ENCODE measurements around the gene CD300LB.
"Not testable (repeated sequence)": the region's sequence is repeated elsewhere in the genome, so short reads cannot be mapped to it uniquely, and the experiment has no call there.

The CD300LB gene

DNA sequence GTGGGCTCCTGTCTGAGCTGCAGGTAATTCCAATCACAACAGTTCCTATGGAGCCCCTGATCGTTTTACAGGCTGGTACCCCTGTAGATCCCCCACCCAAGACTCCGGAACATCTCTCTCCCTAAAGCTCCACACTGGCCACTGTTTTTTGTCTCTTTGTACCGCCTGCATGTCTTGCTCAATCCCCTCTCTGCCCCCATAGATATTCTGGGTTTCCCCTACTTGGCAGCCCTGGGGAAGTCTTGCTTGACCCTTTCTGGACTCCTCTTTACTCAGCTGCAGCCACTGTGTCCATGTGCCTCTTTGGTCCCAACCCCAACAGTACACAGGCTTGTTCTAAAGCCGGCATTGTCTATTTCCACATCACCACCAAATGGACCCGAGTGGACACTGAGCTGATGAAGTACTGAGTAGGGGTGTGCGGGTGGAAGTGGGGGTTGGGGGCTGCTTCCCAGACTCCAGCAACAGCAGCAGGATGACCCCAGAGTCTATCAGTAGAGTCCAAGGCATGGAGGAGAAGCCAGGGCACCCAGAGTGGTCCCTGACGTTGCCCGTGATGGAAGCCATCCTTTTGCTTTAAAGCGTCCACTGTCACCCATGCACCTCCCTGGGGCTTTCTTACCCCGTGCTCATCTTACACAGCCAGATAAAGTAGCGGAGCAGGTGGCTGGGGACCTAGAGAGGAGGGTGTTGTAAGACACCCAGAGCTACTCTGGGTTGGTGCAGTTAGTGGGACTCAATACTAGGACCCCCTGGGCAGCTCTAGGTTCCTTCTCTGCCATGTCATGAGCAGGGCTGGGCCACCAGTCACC lies 6.4 kb downstream of the CD300LB start:
- no peak overlapping the region for H3K9ac ChIP-seq (ENCODE audit: low read length)
- peaks cover 22% of the 10 kb centered on the region for H3K9me3 ChIP-seq (ENCODE audit: control insufficient read depth, low read length)
- peaks cover 22% of the 10 kb centered on the region for H3K27me3 ChIP-seq (replicated peaks; ENCODE audit: control insufficient read depth, insufficient read depth, low read length)
- DNase-seq (ENCODE audit: low read depth) = no peak
- H3K36me3 ChIP-seq (ENCODE audit: control insufficient read depth, insufficient read depth, low read length, severe bottlenecking) = no peaks in the 10 kb centered on the region
- H3K4me3 ChIP-seq (ENCODE audit: low read length) = no peak overlapping the region
- H3K4me1 ChIP-seq (ENCODE audit: control insufficient read depth, insufficient read depth, low read length) = peaks cover 8% of the 10 kb centered on the region

DNA sequence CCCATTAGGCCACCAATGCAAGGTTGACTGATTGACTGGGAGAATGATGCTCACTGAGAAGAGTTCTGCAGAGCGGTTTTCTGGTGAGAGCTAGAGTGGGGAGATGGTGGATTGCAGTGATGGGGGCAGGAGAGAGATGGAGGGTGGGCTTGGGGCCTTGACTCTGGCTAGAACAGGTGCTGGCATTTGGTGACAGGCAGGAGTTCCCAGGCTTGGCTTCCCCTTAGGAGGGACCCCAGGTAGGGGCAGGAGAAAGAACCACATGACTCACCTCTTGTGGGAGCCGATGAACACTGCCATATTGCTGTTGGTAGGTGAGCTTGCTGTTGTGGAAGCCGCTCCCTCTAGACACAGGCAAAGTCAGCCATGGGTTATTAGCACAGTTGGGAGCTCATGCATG lies 8.0 kb downstream of the CD300LB start:
- H3K9ac ChIP-seq (ENCODE audit: low read length) = no peak overlapping the region
- no peaks in the 10 kb centered on the region for H3K36me3 ChIP-seq (ENCODE audit: control insufficient read depth, insufficient read depth, low read length, severe bottlenecking)
- DNase-seq (ENCODE audit: low read depth) = no peak
- peaks cover 8% of the 10 kb centered on the region for H3K4me1 ChIP-seq (ENCODE audit: control insufficient read depth, insufficient read depth, low read length)
- peaks cover 21% of the 10 kb centered on the region for H3K27me3 ChIP-seq (replicated peaks; ENCODE audit: control insufficient read depth, insufficient read depth, low read length)
- H3K9me3 ChIP-seq (ENCODE audit: control insufficient read depth, low read length) = peaks cover 22% of the 10 kb centered on the region
- no peak overlapping the region for H3K4me3 ChIP-seq (ENCODE audit: low read length)

DNA sequence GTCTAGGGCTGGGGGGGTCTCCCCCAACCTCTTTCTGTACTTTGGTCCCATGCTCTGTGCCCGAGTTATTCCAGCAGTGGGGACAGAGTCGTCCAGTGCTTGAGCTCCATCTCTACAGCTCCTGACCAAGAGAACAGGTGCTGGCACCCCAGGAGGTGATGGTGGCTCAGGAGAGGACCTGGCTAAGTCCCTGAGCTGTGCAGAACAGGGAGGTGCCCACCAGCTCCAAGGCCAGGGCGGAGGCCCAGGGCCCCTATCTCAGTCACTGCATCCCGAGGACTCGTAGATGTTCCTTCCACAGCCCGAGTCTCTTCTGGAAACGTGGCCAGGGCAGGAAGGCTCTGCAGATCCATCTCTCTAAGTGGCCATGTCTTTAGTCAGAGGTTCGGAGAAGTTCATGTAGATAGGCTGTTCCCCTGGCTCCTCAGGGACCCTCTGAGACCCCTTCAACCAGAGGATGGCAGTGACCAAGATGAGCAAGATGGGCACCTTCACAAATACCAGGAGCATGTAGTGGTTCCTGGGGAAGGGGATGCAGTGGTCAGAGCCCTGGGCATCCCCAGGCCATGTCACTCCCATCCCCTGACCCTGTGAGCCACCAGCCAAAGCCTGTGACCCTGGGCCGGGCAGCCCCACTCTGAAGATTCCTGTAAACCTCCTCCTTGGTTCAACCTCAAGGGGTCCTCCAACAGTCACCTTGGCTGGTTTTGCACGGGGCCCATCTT lies 8.7 kb downstream of the CD300LB start:
- Histone ChIP-seq H3K4me3 (ENCODE audit: low read length) (no peak overlapping the region), H3K27me3 (replicated peaks; ENCODE audit: control insufficient read depth, insufficient read depth, low read length) (peaks cover 21% of the 10 kb centered on the region), H3K9ac (ENCODE audit: low read length) (no peak overlapping the region), H3K36me3 (ENCODE audit: control insufficient read depth, insufficient read depth, low read length, severe bottlenecking) (no peaks in the 10 kb centered on the region), H3K9me3 (ENCODE audit: control insufficient read depth, low read length) (peaks cover 22% of the 10 kb centered on the region), H3K4me1 (ENCODE audit: control insufficient read depth, insufficient read depth, low read length) (peaks cover 8% of the 10 kb centered on the region)
- no peak for DNase-seq (ENCODE audit: low read depth)

DNA sequence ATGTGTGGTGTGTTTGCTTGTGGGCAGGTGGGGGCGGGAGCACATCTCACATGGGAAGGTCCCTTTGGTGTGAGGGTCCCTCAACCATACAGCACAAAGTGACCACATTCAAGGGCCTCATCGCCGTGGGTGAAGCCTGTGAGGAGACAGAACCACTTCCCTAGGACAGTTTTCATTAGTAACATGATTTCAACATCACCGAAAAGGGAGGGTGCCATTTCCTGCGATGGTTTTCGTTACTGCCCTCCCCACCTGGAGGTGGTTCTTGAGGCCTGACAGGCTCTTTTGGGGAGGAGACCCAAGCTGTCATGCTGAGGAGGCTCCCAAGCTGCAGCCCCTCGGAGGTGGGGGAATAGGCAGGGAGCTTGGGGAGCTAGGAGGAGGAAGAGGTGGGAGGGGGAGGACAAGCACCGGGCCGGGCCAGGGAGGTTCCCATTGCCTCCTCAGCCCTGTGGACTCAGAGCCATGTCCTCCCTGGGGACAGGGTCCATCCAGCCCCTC lies 9.5 kb downstream of the CD300LB start:
- H3K27me3 ChIP-seq (replicated peaks; ENCODE audit: control insufficient read depth, insufficient read depth, low read length) = peaks cover 13% of the 10 kb centered on the region
- DNase-seq (ENCODE audit: low read depth) = no peak

DNA sequence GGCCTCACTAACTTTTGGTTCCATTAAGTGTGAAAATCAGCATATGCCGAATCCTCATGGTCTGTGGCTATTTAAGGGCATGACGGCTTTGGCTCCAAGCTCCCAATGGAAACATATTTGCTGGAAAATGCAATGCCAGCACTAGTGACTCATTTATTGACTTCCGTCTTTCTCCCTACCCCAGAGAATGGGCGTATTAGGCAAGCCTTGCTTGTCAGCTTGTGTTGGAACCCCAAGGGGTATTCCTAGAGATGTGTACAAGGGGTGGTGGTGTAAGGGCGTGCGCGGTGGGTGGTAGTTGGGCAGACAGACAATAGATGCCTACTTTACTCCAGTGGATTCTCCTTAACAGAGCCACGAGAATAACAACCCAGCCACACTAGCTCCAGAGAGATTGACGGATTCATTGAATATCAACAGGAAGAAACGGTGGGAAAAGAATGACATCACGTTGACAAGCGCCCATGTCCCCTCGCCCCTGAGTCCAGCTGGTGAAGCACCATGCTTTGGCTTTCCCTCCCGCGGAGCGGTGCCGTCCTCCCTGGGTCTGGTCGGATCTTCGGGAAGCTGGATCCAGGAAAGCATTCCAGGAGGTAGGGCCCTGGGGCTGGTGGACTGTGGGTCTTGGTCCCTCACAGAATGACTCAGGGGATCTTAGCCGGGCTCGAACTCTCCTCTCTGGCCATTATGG lies 10.3 kb downstream of the CD300LB start:
- no peak for DNase-seq (ENCODE audit: low read depth)
- Histone ChIP-seq H3K4me3 (ENCODE audit: low read length) (no peak overlapping the region), H3K9ac (ENCODE audit: low read length) (no peak overlapping the region), H3K4me1 (ENCODE audit: control insufficient read depth, insufficient read depth, low read length) (peaks cover 8% of the 10 kb centered on the region), H3K36me3 (ENCODE audit: control insufficient read depth, insufficient read depth, low read length, severe bottlenecking) (no peaks in the 10 kb centered on the region), H3K9me3 (ENCODE audit: control insufficient read depth, low read length) (peaks cover 15% of the 10 kb centered on the region), H3K27me3 (replicated peaks; ENCODE audit: control insufficient read depth, insufficient read depth, low read length) (peaks cover 14% of the 10 kb centered on the region)

More for the DNA sequence above, 9.5 kb downstream of the CD300LB start:
- no peak overlapping the region for H3K4me3 ChIP-seq (ENCODE audit: low read length)
- H3K9ac ChIP-seq (ENCODE audit: low read length) = no peak overlapping the region
- peaks cover 8% of the 10 kb centered on the region for H3K4me1 ChIP-seq (ENCODE audit: control insufficient read depth, insufficient read depth, low read length)
- no peaks in the 10 kb centered on the region for H3K36me3 ChIP-seq (ENCODE audit: control insufficient read depth, insufficient read depth, low read length, severe bottlenecking)
- peaks cover 15% of the 10 kb centered on the region for H3K9me3 ChIP-seq (ENCODE audit: control insufficient read depth, low read length)

DNA sequence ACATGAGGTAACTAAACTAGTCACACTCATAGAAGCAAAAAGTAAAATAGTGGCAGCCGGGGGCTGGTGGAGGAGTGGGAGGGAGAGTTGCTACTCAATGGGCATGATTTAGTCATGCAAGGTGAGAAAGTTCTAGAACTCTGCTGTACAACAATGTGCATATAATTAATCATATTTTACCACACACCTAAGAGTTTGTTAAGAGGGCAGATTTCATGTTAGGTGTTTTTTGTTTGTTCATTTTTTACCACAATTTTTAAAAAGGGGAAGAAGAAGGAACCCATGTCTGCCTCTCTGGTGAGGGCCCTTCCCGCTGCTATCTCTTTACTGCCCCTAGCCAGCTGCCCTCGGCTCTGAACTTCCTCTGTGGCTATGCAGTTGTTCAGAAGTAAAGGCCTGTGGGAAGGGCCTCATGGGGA lies 11.2 kb downstream of the CD300LB start:
- H3K27me3 ChIP-seq (replicated peaks; ENCODE audit: control insufficient read depth, insufficient read depth, low read length) = peaks cover 8% of the 10 kb centered on the region
- peaks cover 15% of the 10 kb centered on the region for H3K9me3 ChIP-seq (ENCODE audit: control insufficient read depth, low read length)
- H3K4me1 ChIP-seq (ENCODE audit: control insufficient read depth, insufficient read depth, low read length) = peaks cover 8% of the 10 kb centered on the region
- no peak overlapping the region for H3K9ac ChIP-seq (ENCODE audit: low read length)
- no peak for DNase-seq (ENCODE audit: low read depth)
- no peaks in the 10 kb centered on the region for H3K36me3 ChIP-seq (ENCODE audit: control insufficient read depth, insufficient read depth, low read length, severe bottlenecking)
- no peak overlapping the region for H3K4me3 ChIP-seq (ENCODE audit: low read length)

DNA sequence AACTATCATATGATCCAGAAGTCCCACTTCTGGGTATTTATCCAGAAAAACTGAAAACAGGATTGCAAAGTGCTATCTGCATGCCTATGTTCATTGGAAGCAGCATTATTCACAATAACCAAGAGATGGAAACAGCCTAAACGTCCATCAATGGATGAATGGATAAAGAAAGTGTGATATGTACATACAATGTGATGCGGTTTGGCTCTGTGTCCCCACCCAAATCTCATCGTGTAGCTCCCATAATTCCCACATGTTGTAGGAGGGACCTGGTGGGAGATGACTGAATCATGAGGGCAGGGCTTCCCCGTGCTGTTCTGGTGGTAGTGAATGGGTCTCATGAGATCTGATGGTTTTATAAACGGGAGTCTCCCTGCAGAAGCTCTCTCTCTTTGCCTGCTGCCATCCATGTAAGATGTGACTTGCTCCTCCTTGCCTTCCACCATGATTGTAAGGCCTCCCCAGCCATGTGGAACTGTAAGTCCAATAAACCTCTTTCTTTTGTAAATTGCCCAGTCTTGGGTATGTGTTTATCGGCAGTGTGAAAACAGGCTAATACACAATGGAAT lies 12.8 kb downstream of the CD300LB start:
- H3K9me3 ChIP-seq (ENCODE audit: control insufficient read depth, low read length) = peaks cover 11% of the 10 kb centered on the region
- H3K4me3 ChIP-seq (ENCODE audit: low read length); DNase-seq (ENCODE audit: low read depth); H3K36me3 ChIP-seq (ENCODE audit: control insufficient read depth, insufficient read depth, low read length, severe bottlenecking); H3K4me1 ChIP-seq (ENCODE audit: control insufficient read depth, insufficient read depth, low read length); H3K27me3 ChIP-seq (replicated peaks; ENCODE audit: control insufficient read depth, insufficient read depth, low read length); H3K9ac ChIP-seq (ENCODE audit: low read length): not testable (repeated sequence)

DNA sequence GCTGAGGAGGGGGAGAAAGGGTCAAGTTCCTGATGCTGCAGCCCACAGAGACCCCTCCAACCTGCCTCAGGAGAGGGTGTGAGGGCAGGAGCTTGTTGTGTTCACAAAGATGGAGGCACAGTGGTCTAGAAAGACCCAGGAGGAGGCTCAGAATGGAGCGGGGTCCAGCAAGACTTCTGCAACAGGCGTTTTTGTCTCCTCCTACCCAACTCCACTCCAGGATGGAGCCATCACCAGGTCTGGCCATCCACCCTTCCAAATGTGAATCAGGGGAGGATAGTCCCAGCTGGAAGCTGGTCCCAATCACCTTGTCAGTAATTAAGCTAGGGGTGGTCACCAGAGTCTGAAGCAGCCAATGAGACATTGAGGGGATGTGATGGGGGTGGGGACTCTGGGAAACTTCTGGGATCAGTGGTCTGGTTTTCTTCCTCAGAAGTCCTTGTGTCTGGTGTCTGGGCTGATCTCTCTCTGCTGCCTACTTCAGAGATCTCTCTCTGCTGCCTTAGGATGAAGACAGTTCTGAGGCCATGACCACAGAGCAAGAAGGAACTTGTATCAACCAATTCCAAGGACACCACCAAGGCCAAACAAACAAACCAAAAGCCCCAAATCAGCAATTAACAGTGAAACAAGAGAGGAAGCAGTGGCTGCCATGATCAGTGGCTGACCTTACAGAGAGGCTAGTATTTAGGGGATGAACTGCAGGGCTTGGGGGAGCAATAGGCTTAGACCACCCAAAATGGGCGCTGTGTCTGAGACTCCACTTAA lies 14.5 kb downstream of the CD300LB start:
- H3K36me3 ChIP-seq (ENCODE audit: control insufficient read depth, insufficient read depth, low read length, severe bottlenecking) = no peaks in the 10 kb centered on the region
- no peak for DNase-seq (ENCODE audit: low read depth)
- no peaks in the 10 kb centered on the region for H3K9me3 ChIP-seq (ENCODE audit: control insufficient read depth, low read length)
- H3K27me3 ChIP-seq (replicated peaks; ENCODE audit: control insufficient read depth, insufficient read depth, low read length) = peaks cover 3% of the 10 kb centered on the region
- no peak overlapping the region for H3K9ac ChIP-seq (ENCODE audit: low read length)
- H3K4me1 ChIP-seq (ENCODE audit: control insufficient read depth, insufficient read depth, low read length) = peaks cover 15% of the 10 kb centered on the region
- no peak overlapping the region for H3K4me3 ChIP-seq (ENCODE audit: low read length)

DNA sequence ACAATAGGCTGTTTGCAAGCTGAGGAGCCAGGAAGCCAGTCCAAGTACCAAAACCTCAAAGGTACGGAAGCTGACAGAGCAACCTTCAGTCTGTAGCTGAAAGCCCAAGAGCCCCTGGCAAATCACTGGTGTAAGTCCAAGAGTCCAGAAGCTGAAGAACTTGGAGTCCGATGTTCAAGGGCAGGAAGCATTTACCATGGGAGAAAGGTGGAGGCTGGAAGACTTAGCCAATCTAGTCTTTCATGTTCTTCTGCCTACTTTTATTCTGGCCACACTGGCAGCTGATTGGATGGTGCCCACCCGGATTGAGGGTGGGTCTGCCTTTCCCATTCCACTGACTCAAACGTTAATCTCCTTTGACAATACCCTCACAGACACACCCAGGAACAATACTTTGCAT lies 15.3 kb downstream of the CD300LB start:
- Histone ChIP-seq H3K36me3 (ENCODE audit: control insufficient read depth, insufficient read depth, low read length, severe bottlenecking) (no peaks in the 10 kb centered on the region), H3K4me1 (ENCODE audit: control insufficient read depth, insufficient read depth, low read length) (peaks cover 12% of the 10 kb centered on the region), H3K9me3 (ENCODE audit: control insufficient read depth, low read length) (no peaks in the 10 kb centered on the region), H3K4me3 (ENCODE audit: low read length) (no peak overlapping the region), H3K9ac (ENCODE audit: low read length) (no peak overlapping the region), H3K27me3 (replicated peaks; ENCODE audit: control insufficient read depth, insufficient read depth, low read length) (peaks cover 3% of the 10 kb centered on the region)
- no peak for DNase-seq (ENCODE audit: low read depth)

DNA sequence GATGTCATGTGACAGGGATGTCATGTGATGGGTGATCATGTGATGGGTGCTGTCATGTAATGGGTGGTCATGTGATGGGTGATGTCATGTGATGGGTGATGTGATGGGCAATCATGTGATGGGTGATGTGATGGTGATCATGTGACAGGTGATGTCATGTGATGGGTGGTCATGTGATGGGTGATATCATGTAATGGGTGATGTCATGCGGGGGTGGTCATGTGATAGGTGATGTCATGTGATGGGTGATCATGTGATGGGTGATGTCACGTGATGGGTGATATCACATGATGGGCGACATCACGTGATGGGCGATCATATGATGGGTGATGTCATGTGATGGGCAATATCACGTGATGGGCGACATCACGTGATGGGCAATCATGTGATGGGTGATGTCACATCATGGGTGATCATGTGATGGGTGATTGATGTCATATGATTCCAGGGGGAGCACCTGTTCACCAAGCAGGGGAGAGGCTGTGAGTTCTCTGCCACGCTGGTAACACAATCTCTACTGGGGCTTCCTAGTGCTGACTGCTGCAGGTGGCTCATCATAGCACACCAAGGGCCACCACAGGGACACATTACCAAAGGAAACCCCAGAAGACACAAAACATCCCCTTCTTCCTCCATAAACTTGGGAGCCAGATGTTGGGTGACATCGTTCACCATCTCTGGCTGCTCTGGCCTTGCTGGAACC lies 16.5 kb downstream of the CD300LB start:
- H3K9me3 ChIP-seq (ENCODE audit: control insufficient read depth, low read length) = no peaks in the 10 kb centered on the region
- H3K4me1 ChIP-seq (ENCODE audit: control insufficient read depth, insufficient read depth, low read length) = peaks cover 7% of the 10 kb centered on the region
- DNase-seq (ENCODE audit: low read depth) = peak; percentile 27
- H3K36me3 ChIP-seq (ENCODE audit: control insufficient read depth, insufficient read depth, low read length, severe bottlenecking) = no peaks in the 10 kb centered on the region
- H3K4me3 ChIP-seq (ENCODE audit: low read length) = no peak overlapping the region
- no peak overlapping the region for H3K9ac ChIP-seq (ENCODE audit: low read length)
- peaks cover 3% of the 10 kb centered on the region for H3K27me3 ChIP-seq (replicated peaks; ENCODE audit: control insufficient read depth, insufficient read depth, low read length)

Data from adipocyte (in vitro differentiated cells).